Calu3 (cell line): Measurements from ENCODE around the gene FIS1. TPM values are rescaled to one million over a fixed set of nuclear protein-coding genes. Genes with fewer than 3 reads are reported as not detected.

Experiments used
- BruUV-seq: library from RNA; stranded (reverse); fragments of 400-500 nt; replicated peaks from 2 replicates; lab custom pipeline; 2021; lab: Mats Ljungman, UMichigan
- CTCF ChIA-PET: fragments of 300-600 bp; sonication (Branson Sonifier 250); formaldehyde crosslinking; loops from one replicate; lab custom pipeline; 2022; ENCODE audit warnings: antibody characterized with exemption; lab: Charles Lee
- DNase-seq: peaks from one replicate; pipeline ENCODE4 v3.0.0; 2022
- H3K27ac Mint-ChIP-seq: one replicate; pipeline ENCODE4 v1.8.0; 2022; ENCODE audit warnings: mixed read lengths; ENCODE audit not compliant: unreplicated experiment
- H3K27me3 Mint-ChIP-seq: one replicate; pipeline ENCODE4 v1.8.0; 2022; ENCODE audit warnings: mixed read lengths; ENCODE audit not compliant: unreplicated experiment
- H3K36me3 Mint-ChIP-seq: one replicate; pipeline ENCODE4 v1.8.0; 2022; ENCODE audit warnings: mild to moderate bottlenecking, moderate library complexity, mixed read lengths; ENCODE audit not compliant: insufficient read depth, unreplicated experiment
- H3K4me1 Mint-ChIP-seq: one replicate; pipeline ENCODE4 v1.8.0; 2022; ENCODE audit warnings: mild to moderate bottlenecking, low read depth, mixed read lengths; ENCODE audit not compliant: unreplicated experiment
- H3K4me3 Mint-ChIP-seq: one replicate; pipeline ENCODE4 v1.8.0; 2022; ENCODE audit warnings: mild to moderate bottlenecking, low read depth, moderate library complexity, mixed read lengths; ENCODE audit not compliant: unreplicated experiment
- H3K9me3 Mint-ChIP-seq: one replicate; pipeline ENCODE4 v1.8.0; 2022; ENCODE audit warnings: low read depth, mixed read lengths; ENCODE audit not compliant: unreplicated experiment
- intact Hi-C: fragments of 100-400 bp; cut with micrococcal nuclease; formaldehyde crosslinking; loops from one replicate; pipeline ENCODE4 v1.10.0; 2022; ENCODE audit not compliant: unreplicated experiment
- total RNA-seq: library from RNA; stranded (reverse); gene quantifications from 2 replicates; pipeline ENCODE4 v1.2.3, GENCODE V29; 2022
- TF ChIP-seq, protein P1 (sequence below): fragments of 200-600 bp; IDR thresholded peaks from one replicate; pipeline ENCODE4 v1.8.0; 2022; ENCODE audit warnings: antibody characterized with exemption; ENCODE audit not compliant: unreplicated experiment

Gene FIS1
- total RNA-seq, 1 experiment from 2014 or later, result 83.8 TPM

DNA sequence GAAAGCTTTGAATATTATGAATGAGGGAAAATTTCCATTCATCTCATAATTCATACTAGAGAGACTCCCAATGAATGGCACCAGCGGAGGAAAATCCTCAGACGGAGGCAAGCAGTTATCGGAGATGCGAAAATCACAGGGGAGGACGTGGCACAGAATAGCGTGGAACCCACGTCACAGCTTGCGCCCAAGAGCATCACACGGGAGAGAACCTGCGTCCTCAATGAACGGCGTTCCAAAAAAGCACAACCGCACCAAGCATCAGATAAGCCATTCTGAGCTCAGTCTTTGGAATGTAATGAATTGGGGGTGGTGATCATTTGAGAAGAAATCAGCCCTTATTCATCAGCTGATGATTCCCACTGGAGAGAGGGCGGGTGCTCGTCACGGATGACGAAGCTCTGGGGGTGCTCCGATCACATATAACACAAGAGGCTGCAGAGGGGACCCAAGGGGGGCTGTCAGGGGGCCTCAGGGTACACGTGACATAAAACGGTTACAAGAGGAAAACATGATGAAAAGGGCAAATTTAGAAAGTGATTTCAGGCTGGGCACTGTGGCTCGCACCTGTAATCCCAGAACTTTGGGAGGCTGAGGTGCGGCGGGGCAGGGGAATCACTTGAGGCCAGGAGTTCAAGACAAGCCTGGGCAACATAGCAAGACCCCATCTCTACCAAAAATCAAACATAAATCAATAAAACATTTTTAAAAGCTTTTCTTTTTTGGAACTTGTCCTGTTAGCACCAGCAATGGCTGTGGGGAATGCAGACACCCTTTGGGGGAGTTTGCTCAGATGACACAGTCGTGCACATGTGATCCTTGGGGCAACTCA lies 33.8 kb upstream of the FIS1 start:
- no peaks in the 10 kb centered on the region for H3K36me3 Mint-ChIP-seq
- no peaks in the 10 kb centered on the region for H3K9me3 Mint-ChIP-seq
- H3K27me3 Mint-ChIP-seq, result peaks cover 34% of the 10 kb centered on the region
- no peak for DNase-seq
- TF ChIP-seq, protein P1, sequence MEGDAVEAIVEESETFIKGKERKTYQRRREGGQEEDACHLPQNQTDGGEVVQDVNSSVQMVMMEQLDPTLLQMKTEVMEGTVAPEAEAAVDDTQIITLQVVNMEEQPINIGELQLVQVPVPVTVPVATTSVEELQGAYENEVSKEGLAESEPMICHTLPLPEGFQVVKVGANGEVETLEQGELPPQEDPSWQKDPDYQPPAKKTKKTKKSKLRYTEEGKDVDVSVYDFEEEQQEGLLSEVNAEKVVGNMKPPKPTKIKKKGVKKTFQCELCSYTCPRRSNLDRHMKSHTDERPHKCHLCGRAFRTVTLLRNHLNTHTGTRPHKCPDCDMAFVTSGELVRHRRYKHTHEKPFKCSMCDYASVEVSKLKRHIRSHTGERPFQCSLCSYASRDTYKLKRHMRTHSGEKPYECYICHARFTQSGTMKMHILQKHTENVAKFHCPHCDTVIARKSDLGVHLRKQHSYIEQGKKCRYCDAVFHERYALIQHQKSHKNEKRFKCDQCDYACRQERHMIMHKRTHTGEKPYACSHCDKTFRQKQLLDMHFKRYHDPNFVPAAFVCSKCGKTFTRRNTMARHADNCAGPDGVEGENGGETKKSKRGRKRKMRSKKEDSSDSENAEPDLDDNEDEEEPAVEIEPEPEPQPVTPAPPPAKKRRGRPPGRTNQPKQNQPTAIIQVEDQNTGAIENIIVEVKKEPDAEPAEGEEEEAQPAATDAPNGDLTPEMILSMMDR, result no peak
- no peaks in the 10 kb centered on the region for H3K4me1 Mint-ChIP-seq
- H3K4me3 Mint-ChIP-seq, result no peak overlapping the region
- CTCF ChIA-PET, result interaction anchor here (0.6 kb wide), 1 partner anchor 462 kb away, joined by 3 read pairs; no protein-coding TSS in a partner anchor
- no TSS peak for BruUV-seq
- intact Hi-C loops, result no loop called here
- H3K27ac Mint-ChIP-seq, result no peak overlapping the region

DNA sequence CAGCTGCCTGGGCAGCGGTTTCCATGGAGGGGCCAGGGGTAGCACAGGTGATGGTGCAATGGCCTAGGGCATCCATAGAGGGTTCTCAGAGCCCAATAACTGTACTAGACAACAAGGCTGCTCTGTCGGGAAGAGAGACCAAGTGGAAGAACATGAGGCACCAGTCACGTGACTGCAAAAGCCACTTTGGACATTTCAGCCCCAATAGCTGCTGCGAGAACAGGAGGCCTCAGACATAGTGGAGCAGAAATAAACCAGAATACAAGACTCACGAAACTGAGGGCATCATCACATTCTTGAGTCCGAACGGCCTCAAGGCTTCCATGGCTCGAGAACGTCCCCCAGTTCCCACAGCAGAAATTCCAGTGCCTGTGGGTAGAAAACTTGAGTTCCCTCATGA lies 32.3 kb upstream of the FIS1 start:
- no peak for DNase-seq
- H3K36me3 Mint-ChIP-seq, result no peaks in the 10 kb centered on the region
- intact Hi-C loops, result no loop called here
- no peak overlapping the region for H3K27ac Mint-ChIP-seq
- CTCF ChIA-PET, result no interaction called here
- TF ChIP-seq, protein P1, result no peak
- no peaks in the 10 kb centered on the region for H3K9me3 Mint-ChIP-seq
- H3K4me1 Mint-ChIP-seq, result no peaks in the 10 kb centered on the region
- peaks cover 43% of the 10 kb centered on the region for H3K27me3 Mint-ChIP-seq
- no peak overlapping the region for H3K4me3 Mint-ChIP-seq
- BruUV-seq, result no TSS peak

DNA sequence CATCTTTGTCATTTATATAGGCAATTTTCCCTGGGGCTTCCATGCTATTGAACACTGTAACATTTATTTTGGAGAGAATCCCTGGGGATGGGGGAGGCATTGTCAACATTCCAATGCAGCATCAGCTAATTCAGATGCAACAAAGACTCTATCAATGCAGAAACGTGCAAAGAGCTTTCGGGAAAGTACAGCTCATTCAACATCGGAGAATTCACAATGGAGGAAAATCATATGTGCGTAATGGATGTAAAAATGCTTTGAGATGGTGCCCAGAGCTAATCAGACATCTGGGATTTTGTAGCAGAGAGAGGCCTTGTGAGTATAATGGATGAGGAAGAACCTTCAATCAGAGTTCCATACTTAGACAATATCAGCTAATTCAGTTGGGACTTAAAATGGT lies 28.3 kb upstream of the FIS1 start:
- TF ChIP-seq, protein P1, result no peak
- Mint-ChIP-seq H3K36me3 (no peaks in the 10 kb centered on the region), H3K4me1 (no peaks in the 10 kb centered on the region), H3K4me3 (no peak overlapping the region), H3K27ac (no peak overlapping the region), H3K9me3 (no peaks in the 10 kb centered on the region), H3K27me3 (peaks cover 33% of the 10 kb centered on the region)
- CTCF ChIA-PET, result interaction anchor here (0.6 kb wide), 1 partner anchor 129 kb away, joined by 4 read pairs; no protein-coding TSS in a partner anchor
- no peak for DNase-seq
- no TSS peak for BruUV-seq
- intact Hi-C loops, result no loop called here

DNA sequence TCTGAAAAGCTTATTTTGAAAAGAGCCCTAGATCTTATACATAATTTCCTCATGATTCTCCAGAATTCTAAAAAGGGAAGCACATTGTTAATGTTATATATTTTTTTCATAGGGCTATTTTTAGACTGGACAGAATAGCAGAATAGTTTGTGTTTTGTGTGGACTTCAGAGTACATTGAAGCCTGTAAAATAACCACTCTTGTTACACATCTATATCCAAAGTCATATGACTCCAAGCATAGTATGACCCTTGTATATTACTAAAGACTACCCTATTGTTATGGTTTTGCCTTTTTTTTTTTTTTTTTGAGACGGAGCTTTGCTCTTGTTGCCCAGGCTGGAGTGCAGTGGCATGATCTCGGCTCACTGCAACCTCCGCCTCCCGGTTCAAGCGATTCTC lies 26.1 kb upstream of the FIS1 start:
- no peaks in the 10 kb centered on the region for H3K36me3 Mint-ChIP-seq
- no peaks in the 10 kb centered on the region for H3K4me1 Mint-ChIP-seq
- BruUV-seq, result no TSS peak
- TF ChIP-seq, protein P1, result no peak
- CTCF ChIA-PET, result no interaction called here
- no peak overlapping the region for H3K4me3 Mint-ChIP-seq
- peaks cover 13% of the 10 kb centered on the region for H3K27me3 Mint-ChIP-seq
- intact Hi-C loops, result no loop called here
- no peak for DNase-seq
- no peak overlapping the region for H3K27ac Mint-ChIP-seq
- no peaks in the 10 kb centered on the region for H3K9me3 Mint-ChIP-seq
